GM23338 (cell line): ENCODE data around the gene RASSF1. TPM values are rescaled to one million over a fixed set of nuclear protein-coding genes. Genes with fewer than 3 reads are reported as not detected.

Experiments
- ATAC-seq: fragments of 200-7000 bp; cut with Tn5 transposase; 3 replicates; pipeline ENCODE4 v1.9.1; 2020
- DNase-seq: peaks from one replicate; pipeline ENCODE4 v3.0.0-alpha.2; 2015; ENCODE audit warnings: low spot score
- H2AFZ ChIP-seq: fragments of 200-600 bp; sonication (generic); 2 replicates; pipeline ENCODE4 v1.8.0; 2016; ENCODE audit warnings: antibody characterized with exemption, mild to moderate bottlenecking, moderate library complexity
- H3F3A ChIP-seq: fragments of 200-600 bp; sonication (generic); replicated peaks from 2 replicates; pipeline ENCODE4 v1.8.0; 2017; ENCODE audit warnings: antibody characterized with exemption, mixed run types, low read depth
- H3K27ac ChIP-seq: fragments of 200-600 bp; sonication (generic); 2 replicates; pipeline ENCODE4 v1.6.1; 2016; ENCODE audit warnings: low read depth
- H3K27me3 ChIP-seq: fragments of 200-600 bp; sonication (generic); 2 replicates; pipeline ENCODE4 v1.8.0; 2016; ENCODE audit warnings: mild to moderate bottlenecking, mixed run types, moderate library complexity; ENCODE audit not compliant: insufficient read depth
- H3K36me3 ChIP-seq: fragments of 200-600 bp; sonication (generic); 2 replicates; pipeline ENCODE4 v1.8.0; 2016; ENCODE audit warnings: mild to moderate bottlenecking; ENCODE audit not compliant: insufficient read depth
- H3K4me1 ChIP-seq: fragments of 200-600 bp; sonication (generic); 2 replicates; pipeline ENCODE4 v1.8.0; 2016; ENCODE audit warnings: mild to moderate bottlenecking, moderate library complexity; ENCODE audit not compliant: insufficient read depth
- H3K4me2 ChIP-seq: fragments of 200-600 bp; sonication (generic); 2 replicates; pipeline ENCODE4 v1.7.1; 2017; ENCODE audit warnings: mixed run types
- H3K4me3 ChIP-seq: fragments of 200-600 bp; sonication (generic); 2 replicates; pipeline ENCODE4 v1.6.1; 2016; ENCODE audit warnings: mixed run types
- H3K79me2 ChIP-seq: fragments of 200-600 bp; sonication (generic); replicated peaks from 2 replicates; pipeline ENCODE4 v1.8.0; 2017; ENCODE audit warnings: mild to moderate bottlenecking; ENCODE audit not compliant: insufficient read depth
- H3K9me2 ChIP-seq: fragments of 200-600 bp; sonication (generic); 2 replicates; pipeline ENCODE4 v1.8.0; 2017; ENCODE audit not compliant: insufficient read depth
- H4K20me1 ChIP-seq: fragments of 200-600 bp; sonication (generic); replicated peaks from 2 replicates; pipeline ENCODE4 v1.8.0; 2017; ENCODE audit warnings: mild to moderate bottlenecking; ENCODE audit not compliant: insufficient read depth
- H3K27ac Mint-ChIP-seq: 2 replicates; pipeline ENCODE4 v1.8.0; 2020; ENCODE audit warnings: inconsistent platforms, mild to moderate bottlenecking, moderate library complexity, mixed read lengths
- H3K27me3 Mint-ChIP-seq: 3 replicates; pipeline ENCODE4 v1.8.0; 2022; ENCODE audit warnings: low read depth, mild to moderate bottlenecking, moderate library complexity, mixed read lengths, inconsistent platforms; ENCODE audit not compliant: insufficient read depth, poor library complexity
- H3K36me3 Mint-ChIP-seq: 3 replicates; pipeline ENCODE4 v1.8.0; 2021; ENCODE audit warnings: low read depth, mild to moderate bottlenecking, inconsistent platforms, moderate library complexity, mixed read lengths
- H3K4me1 Mint-ChIP-seq: 3 replicates; pipeline ENCODE4 v1.8.0; 2020; ENCODE audit warnings: mild to moderate bottlenecking, inconsistent platforms, mixed read lengths
- H3K4me3 Mint-ChIP-seq: 3 replicates; pipeline ENCODE4 v1.8.0; 2021; ENCODE audit warnings: moderate library complexity, mild to moderate bottlenecking, inconsistent platforms, mixed read lengths
- H3K9me3 Mint-ChIP-seq: 3 replicates; pipeline ENCODE4 v1.8.0; 2020; ENCODE audit warnings: moderate library complexity, mild to moderate bottlenecking, inconsistent platforms, mixed read lengths
- CREB1 ChIP-seq: fragments of 250-450 bp; sonication (Bioruptor Pico); IDR thresholded peaks from 2 replicates; pipeline ENCODE4 v1.5.0; 2020; ENCODE audit warnings: low read depth, mild to moderate bottlenecking, moderate library complexity
- CTCF ChIP-seq, 2 experiments: fragments of 200-600 bp in 1 of 2; sonication (generic) in 1 of 2; conservative IDR thresholded peaks; 2 replicates each; pipeline versions ENCODE4 v1.5.1 to v1.6.1; 2016 to 2017; ENCODE audit warnings: antibody characterized with exemption in 2 of 2, low read depth in 2 of 2, mild to moderate bottlenecking in 2 of 2, moderate library complexity in 1 of 2
- ETS1 ChIP-seq: IDR thresholded peaks from 2 replicates; pipeline ENCODE4 v1.6.1; 2016; ENCODE audit warnings: antibody characterized with exemption
- EZH2 ChIP-seq: fragments of 200-600 bp; sonication (generic); IDR thresholded peaks from one replicate; pipeline ENCODE4 v1.8.0; 2017; ENCODE audit warnings: antibody characterized with exemption, mild to moderate bottlenecking, low read depth; ENCODE audit not compliant: unreplicated experiment
- EZH2phosphoT487 ChIP-seq: fragments of 200-600 bp; sonication (generic); IDR thresholded peaks from one replicate; pipeline ENCODE4 v1.8.1; 2018; ENCODE audit warnings: antibody characterized with exemption; ENCODE audit not compliant: unreplicated experiment
- NANOG ChIP-seq: IDR thresholded peaks from 2 replicates; pipeline ENCODE4 v1.6.1; 2016; ENCODE audit warnings: antibody characterized with exemption, borderline replicate concordance
- POLR2AphosphoS5 ChIP-seq: IDR thresholded peaks from 2 replicates; pipeline ENCODE4 v1.6.1; 2016; ENCODE audit warnings: antibody characterized with exemption, low read depth
- REST ChIP-seq: IDR thresholded peaks from one replicate; pipeline ENCODE4 v1.6.1; 2018; ENCODE audit warnings: antibody characterized with exemption; ENCODE audit not compliant: unreplicated experiment
- ZNF114 ChIP-seq: fragments of 250-450 bp; sonication (Bioruptor Pico); IDR thresholded peaks from 2 replicates; pipeline ENCODE4 v1.5.0; 2020; ENCODE audit warnings: mild to moderate bottlenecking, moderate library complexity
- ZNF462 ChIP-seq: fragments of 250-450 bp; sonication (Bioruptor Pico); IDR thresholded peaks from 2 replicates; pipeline ENCODE4 v1.5.0; 2020; ENCODE audit warnings: mild to moderate bottlenecking, moderate library complexity
- polyA plus RNA-seq: library from polyadenylated mRNA; unstranded; fragments of >200 nt; fragmentation: Nextera tagmentation; extraction: Ambion mirVana; gene quantifications from 2 replicates; pipeline ENCODE4 v1.2.1, GENCODE V29; 2016
- total RNA-seq: library from RNA; depleted of rRNA; stranded (reverse); fragments of >200 nt; shearing (Covaris generic); gene quantifications from 2 replicates; pipeline ENCODE4 v1.2.3, GENCODE V29; 2014

Gene RASSF1
- total and polyA plus RNA-seq, 2 experiments from 2014 or later: 9.6 to 15.7 TPM

- Histone ChIP-seq H3K27me3 (peaks cover 15% of the 10 kb centered on the region), H3K36me3 (peaks cover 8% of the 10 kb centered on the region), H3K4me2 (no peak overlapping the region), H3K4me3 (no peak overlapping the region), H3K9me2 (no peaks in the 10 kb centered on the region), H3F3A (peaks cover 31% of the 10 kb centered on the region), H2AFZ (no peak overlapping the region), H3K79me2 (peaks cover 36% of the 10 kb centered on the region), H3K4me1 (peaks cover 16% of the 10 kb centered on the region), H4K20me1 (peaks cover 17% of the 10 kb centered on the region), H3K27ac (no peak overlapping the region)
- no peak overlapping the region for H3K27ac Mint-ChIP-seq
- DNase-seq (no peak), ATAC-seq (no peak)
- peaks cover 26% of the 10 kb centered on the region for H3K36me3 Mint-ChIP-seq
- peaks cover 27% of the 10 kb centered on the region for H3K4me1 Mint-ChIP-seq
- 0 out of 3 replicates have a peak overlapping the region, but pooled peaks have one; percentile 14 for H3K4me3 Mint-ChIP-seq
- TF ChIP-seq POLR2AphosphoS5 (no peak), CREB1 (CRISPR knock-in tag) (no peak), EZH2phosphoT487 (no peak), CTCF (conservative IDR thresholded peaks at IDR 0.05; ENCODE audit: low read depth in 2 of 2) (no peak), ZNF462 (CRISPR knock-in tag) (no peak), ETS1 (no peak), NANOG (no peak), EZH2 (no peak), REST (no peak), ZNF114 (no peak)
- H3K27me3 Mint-ChIP-seq: peaks cover 27% of the 10 kb centered on the region
- peaks cover under 1% of the 10 kb centered on the region; the same call in 1 of the 3 replicates for H3K9me3 Mint-ChIP-seq
These were observed 6.1 kb downstream of the RASSF1 start for GRCh38 chr3:50334339-50335075.
